ENCODE results near the gene NUTF2.

- TF ChIP-seq CTCF (IDR thresholded peaks at IDR 0.05) (no peak), POLR2A (IDR thresholded peaks at IDR 0.05) (no peak)
Measured at GRCh38 chr16:67885545-67885944, 38.8 kb downstream of the NUTF2 start.

Data from lower leg skin (tissue), 3 donors.